Hematopoietic multipotent progenitor cell treated with erythropoietin and hydrocortisone succinate and interleukin-3 and kit ligand, for 8 days (in vitro differentiated cells): ENCODE measurements around the gene LCE2D.
A peak's percentile ranks its signal among the peaks of the same experiment; 100 is the strongest.
"Not testable (repeated sequence)": the region's sequence is repeated elsewhere in the genome, so short reads cannot be mapped to it uniquely, and the experiment has no call there.

Source experiments
- DNase-seq: peaks from one replicate; pipeline ENCODE4 v3.0.0-alpha.2; 2015

The LCE2D gene, protein sequence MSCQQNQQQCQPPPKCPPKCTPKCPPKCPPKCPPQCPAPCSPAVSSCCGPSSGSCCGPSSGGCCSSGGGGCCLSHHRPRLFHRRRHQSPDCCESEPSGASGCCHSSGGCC

DNA sequence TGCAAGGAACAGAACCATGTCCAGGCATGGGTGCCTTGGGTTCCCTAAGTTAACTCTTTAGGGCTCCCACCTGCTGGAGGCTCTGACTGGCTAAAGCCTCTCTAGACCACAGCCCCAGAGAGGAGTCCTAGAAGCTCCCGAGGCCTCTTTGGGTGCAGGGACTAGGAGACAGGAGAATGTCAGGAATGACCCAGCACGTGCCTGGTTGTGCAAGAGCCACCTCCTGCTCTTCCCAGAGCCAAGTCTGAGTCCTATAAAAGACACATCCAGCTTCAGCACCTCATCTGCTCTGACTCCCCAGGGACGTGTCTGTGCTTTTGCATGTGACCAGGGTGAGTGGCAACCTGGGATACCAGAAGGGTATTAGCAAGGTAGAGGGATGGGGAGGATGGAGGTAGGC lies at the start of gene LCE2D:
TSS of gene LCE2D (plus strand) at position 283 of the 400 bp plus-strand sequence. CDS start 726 bp downstream, outside the sequence.
- no peak for DNase-seq

DNA sequence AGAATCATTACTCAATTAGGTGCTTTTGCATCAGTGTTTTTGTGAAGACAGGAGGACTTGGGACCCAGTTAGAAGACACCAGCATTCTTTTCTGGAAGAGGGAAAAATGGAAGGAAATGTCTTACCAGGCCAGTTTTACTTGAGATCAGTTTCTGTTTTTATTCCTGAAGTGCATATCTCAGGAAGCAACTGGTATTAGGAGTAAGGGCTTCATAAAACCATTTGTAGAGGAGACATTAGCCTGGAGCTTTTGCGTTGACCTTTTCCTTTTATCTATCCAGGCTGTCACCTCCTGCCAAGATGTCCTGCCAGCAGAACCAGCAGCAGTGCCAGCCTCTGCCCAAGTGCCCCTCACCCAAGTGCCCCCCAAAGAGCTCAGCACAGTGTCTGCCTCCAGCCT lies 49.7 kb upstream of the LCE2D start, which contains the start of gene LCE3B:
TSS of gene LCE3B (plus strand) at position 301 of the 400 bp plus-strand sequence. CDS start at position 301, 0 bp downstream.
- no peak for DNase-seq

DNA sequence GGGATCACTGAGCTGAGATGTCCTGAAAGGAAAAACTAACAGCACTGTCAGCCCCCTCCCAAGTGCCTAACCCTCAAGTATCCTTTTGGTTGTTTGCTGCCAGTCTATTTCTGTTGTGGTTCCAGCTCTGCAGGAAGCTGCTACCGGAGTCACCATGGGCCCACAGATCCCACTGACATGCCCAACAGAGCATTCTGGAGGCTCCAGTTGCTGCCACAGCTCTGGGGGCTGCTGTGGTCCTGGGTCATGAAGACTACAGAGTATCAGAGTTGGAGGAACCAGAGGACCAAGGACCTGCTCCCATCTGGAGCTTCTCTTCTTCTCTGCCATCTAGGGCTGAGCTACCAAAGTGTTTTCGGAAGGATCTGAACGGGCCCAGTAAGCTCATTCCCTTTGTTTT lies 41.2 kb upstream of the LCE2D start:
- DNase-seq: no peak

DNA sequence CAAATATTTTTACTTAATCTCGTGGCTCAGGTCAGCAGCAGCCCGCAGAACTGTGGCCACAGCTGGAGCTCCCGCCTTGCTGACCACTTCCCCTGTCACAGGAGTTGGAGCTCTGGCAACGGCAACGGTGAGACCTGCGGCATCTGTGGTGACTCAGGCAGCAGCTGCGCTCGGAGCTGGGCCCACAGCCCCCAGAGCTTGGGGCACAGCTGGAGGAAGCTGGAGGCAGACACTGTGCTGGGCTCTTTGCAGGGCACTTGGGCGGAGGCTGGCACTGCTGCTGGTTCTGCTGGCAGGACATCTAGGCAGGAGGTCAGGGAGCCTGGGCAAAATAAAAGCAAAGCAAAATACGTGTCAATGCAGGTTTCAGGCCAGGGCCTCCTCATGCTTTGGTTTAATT lies 40.4 kb upstream of the LCE2D start, which contains the start of gene LCE3A:
TSS of gene LCE3A (minus strand) at position 301 of the 400 bp plus-strand sequence. CDS start at position 301, 0 bp downstream.
- no peak for DNase-seq

DNA sequence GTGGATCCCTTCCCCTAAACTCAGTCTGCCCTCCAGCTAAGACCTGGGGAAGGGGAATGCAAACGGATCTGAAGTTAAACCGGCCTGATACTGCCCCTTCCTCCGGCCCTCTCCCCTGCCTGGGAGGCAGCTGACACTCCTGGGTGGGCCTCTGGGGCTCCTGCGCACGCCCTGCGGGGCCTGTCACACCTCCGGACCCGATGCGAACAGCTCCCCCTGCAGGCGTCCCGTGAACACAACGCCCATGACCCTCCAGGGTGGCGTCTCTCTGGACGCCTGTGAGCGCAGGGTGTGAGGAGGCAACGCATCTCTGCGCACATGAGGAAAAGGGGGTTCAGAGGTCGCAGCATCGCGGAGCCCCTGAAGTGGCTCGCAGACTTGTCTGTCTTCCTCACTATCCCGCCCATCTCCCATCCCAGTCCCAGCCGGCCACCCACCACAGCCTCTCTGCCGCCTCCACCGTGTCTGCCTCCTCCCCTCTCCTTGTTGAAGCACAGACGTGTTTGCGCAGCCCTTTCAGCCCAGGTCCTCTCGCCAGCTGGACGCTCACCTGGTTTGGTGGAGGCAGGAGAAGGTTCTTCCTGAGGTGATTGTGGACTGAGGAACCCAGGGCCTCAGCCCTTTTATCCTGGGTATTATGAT lies 39.9 kb upstream of the LCE2D start:
- DNase-seq: peak; percentile 3

DNA sequence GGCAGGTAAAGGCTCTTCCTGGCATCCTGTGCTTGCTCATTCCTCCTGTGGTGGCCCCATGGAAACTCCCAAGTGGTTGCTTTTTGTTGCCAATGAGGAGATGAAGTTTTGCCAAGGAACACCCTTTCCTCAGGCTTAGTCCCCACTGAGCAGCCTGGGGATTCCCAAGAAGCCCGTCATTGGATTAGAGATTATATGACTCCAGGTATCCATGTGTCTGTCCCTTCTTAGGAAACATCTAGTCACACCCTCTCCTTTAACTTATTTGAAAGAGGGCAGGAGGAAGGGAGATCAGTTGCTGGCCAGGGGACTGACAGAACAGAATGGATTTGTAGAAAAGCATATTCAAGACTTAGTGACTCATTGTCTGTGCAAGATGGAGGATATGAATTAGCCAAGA lies 36.4 kb upstream of the LCE2D start:
- no peak for DNase-seq

DNA sequence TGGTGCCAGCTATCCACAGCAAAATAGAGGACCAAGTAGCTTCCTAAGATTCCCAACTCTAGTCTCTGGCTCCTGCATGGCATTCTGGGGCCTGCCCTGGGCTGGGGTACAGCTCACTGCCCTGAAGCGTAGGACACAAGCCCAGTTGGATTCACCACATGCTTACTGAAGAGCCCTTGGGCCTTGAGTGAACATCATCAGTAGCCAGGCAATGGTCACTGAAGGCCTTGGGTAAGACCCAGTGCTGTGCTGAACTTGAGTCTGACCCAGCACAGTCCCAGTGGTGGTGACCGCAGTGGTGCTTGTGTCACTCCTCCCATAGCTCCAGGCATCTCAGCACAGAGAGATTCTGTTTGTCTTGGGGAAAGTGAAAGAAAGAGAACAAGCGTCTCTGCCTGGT lies 32.6 kb upstream of the LCE2D start:
- DNase-seq: no peak

DNA sequence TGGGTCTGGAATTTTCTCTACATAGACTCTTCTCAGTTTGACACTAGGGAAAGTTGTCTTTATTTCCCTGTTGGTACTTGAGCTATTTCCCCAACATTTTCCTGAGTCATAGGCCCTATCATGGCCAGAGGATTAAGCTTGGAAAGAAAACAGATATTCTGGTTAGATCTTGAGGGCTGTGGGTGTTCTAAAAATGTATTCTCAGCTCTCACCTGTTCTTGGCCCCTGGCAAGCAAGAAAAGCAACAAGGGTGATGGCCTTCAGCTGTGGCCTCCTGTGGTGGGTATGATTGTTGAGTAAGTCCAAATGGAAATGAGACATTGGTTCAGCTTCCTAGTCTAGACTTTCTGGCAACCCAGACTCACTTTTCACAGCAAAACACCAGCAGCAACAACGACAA lies 22.8 kb upstream of the LCE2D start:
- no peak for DNase-seq

DNA sequence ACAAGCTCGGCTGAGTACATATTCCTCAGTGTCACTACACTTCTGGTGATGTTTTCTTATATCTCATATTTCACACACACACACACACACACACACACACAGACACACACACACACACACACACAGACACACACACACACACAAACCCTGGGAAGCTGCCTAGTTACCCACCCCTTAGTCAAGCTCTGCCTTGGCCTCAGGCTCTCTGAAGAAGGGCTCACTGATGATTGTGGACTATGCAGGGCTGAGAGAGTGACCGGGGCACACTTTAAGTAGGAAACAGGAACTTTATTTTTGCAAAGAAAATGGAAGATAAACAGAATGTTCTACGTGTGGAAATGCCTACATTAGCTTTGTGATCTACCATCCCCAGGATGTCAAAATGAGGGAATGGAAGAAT lies 19.2 kb upstream of the LCE2D start:
- DNase-seq: no peak

DNA sequence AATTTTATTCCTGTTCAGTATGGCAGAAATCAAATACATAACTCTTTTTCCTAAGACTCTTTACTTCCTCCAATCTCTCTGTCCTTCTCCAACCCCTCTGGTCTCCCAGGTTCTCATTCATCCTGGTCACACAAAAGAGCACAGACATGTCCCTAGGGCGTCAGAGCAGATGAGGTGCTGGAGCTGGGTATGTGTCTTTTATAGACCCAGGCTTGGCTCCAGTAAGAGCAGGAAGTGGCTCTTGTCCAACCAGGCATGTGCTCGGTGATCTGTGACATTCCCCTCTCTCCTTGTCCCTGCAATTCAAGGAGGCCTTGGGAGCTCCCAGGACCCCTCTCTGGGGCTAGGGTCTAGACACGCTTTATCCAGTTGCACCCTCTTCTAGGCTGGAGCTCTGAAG lies 18.0 kb upstream of the LCE2D start:
- no peak for DNase-seq

DNA sequence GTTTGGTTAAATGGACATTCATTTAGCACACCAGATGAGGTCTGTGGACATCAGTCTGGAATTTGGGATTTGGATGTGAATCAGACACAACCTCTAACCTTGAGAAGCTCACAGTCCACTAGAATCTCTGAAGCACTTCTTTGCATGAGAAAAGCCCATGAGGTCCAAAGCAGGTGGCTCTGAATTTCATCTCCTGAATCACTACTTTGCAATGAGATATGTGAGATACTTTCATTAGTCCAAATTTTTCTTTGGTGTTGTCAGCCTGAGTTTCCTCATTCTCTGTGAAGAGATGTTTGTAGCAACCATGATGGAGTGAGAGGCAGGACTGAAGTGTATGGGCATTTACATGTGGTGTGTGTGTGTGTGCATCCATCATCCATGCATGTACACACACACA lies 16.5 kb upstream of the LCE2D start:
- DNase-seq: no peak

DNA sequence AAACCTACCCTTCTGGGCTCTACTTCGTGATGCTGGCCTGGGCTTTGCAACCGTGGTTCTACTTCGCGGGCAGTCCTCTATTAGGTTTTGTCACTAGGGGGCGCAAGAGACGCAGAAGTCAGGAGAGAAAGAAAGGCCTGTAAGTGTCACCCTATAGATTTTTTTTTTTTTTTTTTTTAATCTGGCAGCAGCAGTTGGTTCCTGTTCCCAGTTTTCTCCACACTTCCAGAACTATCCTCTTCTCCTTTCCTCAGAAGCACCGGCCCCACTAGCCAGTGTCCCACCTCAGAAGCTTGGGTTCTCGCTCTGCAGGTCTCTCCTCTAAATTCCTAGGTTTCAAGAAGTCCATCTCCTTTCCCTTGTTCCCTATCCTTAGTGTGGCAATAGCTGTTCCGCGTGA lies 9.1 kb upstream of the LCE2D start:
- peak; percentile 73 for DNase-seq

DNA sequence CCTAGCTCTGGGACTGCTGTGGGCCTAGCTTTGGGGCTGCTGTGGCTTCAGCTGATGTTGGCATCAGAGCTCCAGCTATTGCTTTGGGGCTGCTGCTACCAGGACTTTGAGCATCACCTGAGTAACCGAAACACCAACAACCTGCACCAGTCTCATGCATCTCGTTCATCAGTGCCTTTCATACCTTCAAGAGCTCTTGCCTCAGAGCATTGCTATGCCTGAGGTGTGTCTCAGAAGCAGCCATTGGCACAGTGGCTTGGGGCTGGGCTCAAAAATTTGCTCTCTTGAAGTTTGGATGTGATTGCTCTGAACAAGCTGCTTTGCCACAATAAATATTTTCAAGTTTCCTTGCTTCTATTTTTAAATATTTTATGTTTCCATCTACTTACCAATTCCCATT lies 6.7 kb upstream of the LCE2D start:
- no peak for DNase-seq

DNA sequence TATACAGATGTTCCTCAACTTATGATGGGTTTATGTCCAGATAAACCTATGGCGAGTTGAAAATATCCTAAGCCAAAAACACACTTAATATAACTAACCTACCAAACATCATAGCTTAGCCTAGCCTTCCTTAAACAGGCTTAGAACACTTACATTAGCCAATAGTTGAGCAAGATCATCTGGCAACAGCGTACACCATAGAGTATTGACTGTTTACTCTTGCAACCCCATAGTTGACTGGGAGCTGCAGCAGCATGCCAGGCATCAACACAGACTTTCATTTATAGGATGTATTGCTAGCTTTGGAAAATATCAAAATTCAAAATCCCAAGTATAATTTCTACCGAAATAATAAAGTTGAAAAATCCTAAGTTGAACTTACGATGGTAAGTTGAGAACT lies 5.5 kb upstream of the LCE2D start:
- no peak for DNase-seq

DNA sequence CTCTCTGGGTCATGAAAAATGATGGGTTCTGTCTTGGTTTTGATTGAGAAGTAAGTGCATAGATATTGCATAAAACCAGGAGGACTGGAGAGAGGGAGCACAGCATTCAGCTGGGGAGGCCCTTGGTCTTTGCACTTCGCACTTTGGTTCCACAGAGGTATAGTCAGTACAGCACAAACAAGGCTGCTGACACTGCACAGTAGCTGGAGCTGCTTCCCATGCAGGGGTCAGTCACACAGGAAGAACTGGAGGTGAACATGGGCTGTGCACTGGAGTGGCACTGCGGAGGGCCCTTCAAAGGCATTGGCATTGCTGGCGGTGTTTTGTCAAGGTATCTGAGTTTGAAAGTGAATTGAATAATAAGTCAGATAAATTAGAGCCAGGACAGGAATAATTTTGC lies 4.5 kb upstream of the LCE2D start:
- DNase-seq: no peak

DNA sequence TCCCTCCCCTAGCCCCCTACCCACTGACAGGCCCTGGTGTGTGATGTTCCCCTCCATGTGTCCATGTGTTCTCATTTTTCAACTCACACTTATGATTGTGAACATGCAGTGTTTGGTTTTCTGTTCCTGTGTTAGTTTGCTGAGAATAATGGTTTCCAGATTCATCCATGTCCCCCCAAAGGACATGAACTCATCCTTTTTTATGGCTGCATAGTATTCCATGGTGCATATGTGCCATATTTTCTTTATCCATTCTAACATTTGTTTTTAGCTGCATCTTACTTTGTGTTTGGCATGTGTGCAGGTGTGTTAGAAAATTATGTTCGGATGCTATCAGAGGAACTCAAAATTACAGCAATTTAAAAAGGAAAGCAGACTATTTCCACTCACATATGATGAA lies 3.0 kb downstream of the LCE2D start:
- not testable (repeated sequence) for DNase-seq

DNA sequence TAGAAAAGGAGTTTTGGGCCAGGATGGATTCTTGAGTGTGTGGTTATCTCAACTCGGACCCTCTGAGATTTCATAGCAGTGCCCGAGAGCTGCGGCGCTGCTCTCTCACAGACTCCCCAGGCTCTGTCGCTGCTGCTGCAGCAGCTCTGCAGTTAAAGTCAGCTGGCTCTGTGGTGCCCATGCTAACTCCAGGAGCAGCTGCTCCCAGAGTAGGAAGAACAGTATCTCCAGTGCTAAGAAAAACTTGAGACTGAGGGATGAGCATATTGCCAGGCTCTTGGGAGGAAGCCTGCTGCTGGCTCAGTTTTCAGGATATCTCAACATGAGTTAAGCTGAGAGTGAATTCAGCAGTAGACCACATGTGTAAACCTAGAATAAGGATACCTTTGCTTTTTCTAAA lies 4.5 kb downstream of the LCE2D start:
- no peak for DNase-seq

DNA sequence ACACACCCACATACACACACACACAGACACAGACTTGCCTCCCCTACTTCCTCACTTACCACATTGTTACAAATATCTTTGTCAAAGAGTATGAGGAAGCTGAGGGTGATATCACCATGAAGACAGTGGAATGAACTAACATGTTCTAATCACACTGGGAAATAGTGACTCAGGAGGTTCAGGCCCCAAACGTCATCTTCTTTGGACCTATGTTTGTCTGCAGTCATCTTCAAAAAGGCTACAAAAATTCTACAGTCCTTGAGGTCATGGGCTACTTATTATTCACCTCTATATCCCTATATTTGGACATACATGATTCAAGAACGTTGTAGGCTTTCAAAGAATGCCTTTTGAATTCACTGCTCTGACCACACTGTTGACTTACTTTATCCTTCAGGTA lies 9.8 kb downstream of the LCE2D start:
- no peak for DNase-seq

DNA sequence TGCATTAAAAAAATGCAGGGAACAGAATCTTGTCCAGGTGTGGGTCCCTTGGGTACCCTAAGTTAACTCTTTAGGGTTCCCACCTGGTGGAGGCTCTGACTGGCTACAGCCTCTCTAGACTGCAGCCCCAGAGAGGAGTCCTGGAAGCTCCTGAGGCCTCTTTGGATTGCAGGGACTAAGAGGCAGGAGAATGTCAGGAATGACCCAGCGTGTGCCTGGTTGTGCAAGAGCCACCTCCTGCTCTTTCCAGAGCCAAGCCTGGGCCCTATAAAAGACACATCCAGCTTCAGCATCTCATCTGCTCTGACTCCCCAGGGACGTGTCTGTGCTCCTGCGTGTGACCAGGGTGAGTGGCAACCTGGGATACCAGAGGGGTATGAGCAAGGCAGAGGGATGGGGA lies 11.8 kb downstream of the LCE2D start, which contains the start of gene LCE2C:
TSS of gene LCE2C (plus strand) at position 297 of the 400 bp plus-strand sequence. CDS start 737 bp downstream, outside the sequence.
- DNase-seq: not testable (repeated sequence)

DNA sequence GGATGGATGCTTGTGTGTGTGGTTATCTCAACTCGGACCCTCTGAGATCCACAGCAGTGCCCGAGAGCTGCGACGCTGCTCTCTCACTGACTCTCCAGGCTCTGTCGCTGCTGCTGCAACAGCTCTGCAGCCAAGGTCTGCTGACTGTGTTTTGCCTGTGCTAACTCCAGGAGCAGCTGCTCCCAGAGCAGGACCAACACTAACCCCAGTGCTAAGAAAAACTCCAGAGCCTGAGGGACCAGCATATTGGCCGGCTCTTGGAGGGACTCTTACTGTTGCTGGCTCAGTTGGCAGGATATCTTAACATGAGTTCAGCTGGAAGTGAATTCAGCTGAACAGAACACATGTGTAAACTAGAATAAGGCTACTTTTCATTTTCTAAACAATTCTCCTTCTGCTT lies 16.3 kb downstream of the LCE2D start:
- DNase-seq: no peak

DNA sequence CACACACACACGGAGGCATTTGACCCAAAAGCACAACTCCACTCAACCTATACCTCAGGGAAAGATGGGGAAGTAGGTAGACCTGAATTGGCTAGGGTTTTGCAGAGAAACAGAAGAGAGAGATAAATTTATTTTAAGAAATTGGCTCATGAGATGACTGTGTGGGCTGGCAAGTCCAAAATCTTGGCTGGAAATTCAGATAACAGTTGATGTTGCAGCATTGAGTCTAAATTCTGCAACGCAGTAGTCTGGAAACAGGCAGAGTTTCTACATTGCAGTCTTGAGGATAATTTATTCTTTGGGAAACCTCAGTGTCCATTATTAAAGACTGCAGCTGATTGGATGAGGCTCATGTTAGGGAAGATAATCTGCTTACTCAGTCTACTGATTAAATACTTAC lies 18.4 kb downstream of the LCE2D start:
- no peak for DNase-seq

DNA sequence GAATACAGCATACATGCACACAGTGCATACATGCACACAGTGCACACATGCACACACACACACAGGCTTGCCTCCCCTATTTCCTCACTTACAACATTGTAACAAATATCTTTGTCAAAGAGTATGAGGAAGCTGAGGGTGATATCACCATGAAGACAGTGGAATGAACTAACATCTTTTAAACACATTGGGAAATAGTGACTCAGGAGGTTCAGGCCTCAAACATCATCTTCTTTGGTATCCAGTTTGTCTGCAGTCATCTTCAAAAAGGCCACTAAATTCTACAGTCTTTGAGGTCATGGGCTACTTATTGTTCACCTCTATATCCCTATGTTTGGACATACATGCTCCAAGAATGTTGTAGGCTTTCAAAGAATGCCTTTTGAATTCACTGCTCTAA lies 20.7 kb downstream of the LCE2D start:
- no peak for DNase-seq

DNA sequence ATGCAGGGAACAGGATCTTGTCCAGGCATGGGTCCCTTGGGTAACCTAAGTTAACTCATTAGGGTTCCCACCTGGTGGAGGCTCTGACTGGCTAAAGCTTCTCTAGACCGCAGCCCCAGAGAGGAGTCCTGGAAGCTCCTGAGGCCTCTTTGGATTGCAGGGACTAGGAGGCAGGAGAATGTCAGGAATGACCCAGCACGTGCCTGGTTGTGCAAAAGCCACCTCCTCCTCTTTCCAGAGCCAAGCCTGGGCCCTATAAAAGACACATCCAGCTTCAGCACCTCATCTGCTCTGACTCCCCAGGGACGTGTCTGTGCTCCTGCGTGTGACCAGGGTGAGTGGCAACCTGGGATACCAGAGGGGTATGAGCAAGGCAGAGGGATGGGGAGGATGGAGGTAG lies 22.6 kb downstream of the LCE2D start, which contains the start of gene LCE2B:
TSS of gene LCE2B (plus strand) at position 301 of the 400 bp plus-strand sequence. CDS start 721 bp downstream, outside the sequence.
- DNase-seq: not testable (repeated sequence)

DNA sequence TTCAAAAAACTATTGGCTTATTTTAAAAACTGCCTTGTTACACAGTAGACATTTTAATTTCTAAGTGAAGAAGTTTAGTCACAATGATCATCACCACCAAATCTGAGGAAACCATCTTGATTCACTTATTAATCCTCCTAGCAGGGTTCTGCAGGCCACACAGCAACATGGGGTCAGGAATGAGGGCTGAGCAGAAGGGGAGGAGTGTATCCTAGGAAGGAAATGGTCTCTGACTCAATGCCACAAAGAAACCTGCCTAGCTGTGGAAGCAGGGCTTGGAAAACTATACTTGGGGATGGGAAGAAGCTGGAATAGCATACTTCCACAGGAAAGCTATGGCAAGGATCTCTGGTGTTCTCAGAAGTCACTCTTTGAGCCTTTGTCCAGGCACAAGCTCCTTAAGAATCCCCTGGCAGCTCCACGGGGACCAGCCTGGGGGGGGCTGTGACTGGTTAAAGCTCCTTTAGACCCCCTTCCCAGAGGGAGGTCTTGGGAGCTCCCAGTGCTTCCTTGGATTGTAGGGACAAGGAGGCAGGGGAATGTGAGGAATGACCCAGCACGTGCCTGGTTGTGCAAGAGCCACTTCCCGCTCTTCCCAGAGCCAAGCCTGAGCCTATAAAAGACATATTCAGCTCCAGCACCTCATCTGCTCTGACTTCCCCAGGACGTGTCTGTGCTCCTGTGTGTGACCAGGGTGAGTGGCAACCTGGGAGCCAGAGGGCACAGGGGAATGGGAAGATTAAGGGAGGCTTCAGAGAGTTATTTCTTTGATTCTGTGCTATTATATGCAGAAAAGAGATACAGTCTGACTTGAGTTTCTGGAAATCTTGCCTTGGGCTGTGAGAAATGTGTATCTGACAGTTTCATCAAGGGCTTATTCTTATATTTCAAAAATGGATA lies 34.8 kb downstream of the LCE2D start, which contains the start of gene LCE2A:
TSS of gene LCE2A (plus strand) at position 645 of the 900 bp plus-strand sequence. CDS start 557 bp downstream, outside the sequence.
- DNase-seq: no peak
